Measurements from ENCODE around the gene RARB.

RARB gene

DNA sequence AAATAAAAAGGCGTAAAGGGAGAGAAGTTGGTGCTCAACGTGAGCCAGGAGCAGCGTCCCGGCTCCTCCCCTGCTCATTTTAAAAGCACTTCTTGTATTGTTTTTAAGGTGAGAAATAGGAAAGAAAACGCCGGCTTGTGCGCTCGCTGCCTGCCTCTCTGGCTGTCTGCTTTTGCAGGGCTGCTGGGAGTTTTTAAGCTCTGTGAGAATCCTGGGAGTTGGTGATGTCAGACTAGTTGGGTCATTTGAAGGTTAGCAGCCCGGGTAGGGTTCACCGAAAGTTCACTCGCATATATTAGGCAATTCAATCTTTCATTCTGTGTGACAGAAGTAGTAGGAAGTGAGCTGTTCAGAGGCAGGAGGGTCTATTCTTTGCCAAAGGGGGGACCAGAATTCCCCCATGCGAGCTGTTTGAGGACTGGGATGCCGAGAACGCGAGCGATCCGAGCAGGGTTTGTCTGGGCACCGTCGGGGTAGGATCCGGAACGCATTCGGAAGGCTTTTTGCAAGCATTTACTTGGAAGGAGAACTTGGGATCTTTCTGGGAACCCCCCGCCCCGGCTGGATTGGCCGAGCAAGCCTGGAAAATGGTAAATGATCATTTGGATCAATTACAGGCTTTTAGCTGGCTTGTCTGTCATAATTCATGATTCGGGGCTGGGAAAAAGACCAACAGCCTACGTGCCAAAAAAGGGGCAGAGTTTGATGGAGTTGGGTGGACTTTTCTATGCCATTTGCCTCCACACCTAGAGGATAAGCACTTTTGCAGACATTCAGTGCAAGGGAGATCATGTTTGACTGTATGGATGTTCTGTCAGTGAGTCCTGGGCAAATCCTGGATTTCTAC is at the start of gene RARB:
TSS of gene RARB (plus strand) at position 322 of the 847 bp plus-strand sequence. CDS start at position 791, 469 bp downstream.
- peak; percentile 63 for FAIRE-seq

GRCh38 chr3:25378786-25379311 is 49.2 kb upstream of the RARB start:
- no peak for FAIRE-seq

DNA sequence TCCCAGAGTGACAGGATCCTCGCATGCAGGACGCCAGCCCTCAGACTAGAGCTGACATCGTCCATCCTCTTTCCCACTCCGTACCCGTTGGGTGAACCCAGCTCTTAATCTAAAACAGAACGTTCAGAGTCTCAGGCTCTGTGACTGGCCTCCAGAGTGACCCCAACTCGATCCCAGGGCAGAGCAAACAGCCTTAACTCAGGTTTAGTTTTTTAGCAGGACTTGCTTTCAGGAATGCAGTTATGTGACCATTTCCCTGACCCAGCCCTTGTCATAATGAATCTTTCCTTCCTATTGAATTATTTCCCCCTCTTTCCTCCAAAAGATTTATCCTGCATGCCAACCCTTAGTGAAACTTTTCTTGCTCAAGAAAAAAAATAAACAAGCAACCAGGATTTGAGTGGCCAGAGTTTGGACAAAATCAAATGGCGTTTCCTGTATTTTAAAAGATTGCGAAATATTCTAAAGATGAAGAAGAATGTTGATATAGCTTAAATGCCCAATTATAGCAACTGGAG is 47.8 kb upstream of the RARB start:
- no peak for FAIRE-seq

GRCh38 chr3:25381083-25381482 is 47.0 kb upstream of the RARB start:
- no peak for FAIRE-seq

- no peak for FAIRE-seq
Measured at GRCh38 chr3:25384471-25384870, 43.6 kb upstream of the RARB start.

DNA sequence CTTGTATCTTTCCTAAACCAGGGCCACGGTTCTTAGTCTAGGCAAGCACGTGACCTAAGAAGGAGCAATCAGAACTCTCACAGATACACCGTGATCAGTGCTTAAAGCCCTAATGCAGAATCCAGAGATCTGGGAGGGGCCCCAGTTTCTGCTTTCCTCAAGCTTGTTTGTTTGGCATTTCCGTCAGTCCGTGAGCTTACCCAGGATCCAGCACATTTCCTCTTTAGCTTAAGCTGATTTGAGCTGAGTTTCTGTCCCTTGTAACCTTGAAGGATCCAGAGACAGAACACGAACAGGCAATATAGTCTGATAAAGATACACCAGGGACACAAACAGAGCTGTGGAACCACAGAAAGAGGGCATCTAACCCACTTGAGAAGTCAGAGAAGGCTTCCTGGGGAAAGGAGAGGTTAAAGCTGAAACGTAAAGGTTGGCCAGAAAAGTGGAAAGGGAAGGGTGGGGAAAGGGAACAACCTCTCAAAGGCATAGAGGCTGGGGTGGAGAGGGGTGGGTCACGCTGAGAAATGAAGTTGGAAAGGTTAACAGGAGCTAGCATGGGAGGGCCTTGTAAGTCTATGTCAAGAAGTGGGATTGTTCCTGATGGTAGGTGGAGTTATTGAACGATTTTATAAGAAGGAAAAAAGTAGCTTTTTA is 42.1 kb upstream of the RARB start:
- FAIRE-seq, result no peak

DNA sequence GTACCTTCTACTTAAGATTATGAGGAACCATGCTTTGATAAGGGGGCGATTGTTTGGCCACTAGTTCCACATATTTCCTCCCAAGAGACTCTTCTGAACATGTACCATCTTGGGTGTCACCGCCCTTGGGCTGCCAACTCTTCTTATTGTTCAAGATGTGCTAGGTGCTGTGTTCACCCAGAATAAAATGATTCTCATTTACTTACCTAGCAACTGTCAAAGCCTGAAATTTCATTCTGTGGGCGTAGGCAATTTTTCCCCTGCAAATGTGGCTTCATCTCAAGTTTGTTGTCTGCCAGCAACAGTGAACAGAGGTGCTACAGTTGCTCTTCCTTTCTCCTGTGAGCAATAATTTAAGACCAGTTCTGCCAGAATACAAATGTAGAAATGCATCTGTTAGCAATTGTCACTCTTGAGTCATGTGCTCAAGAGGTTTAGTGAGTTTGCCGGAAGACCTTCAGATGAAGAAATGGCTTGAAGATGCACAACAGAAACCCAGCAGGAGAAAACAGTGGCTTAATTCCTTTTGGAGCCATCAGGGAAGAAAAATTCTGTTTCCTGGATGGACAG is 41.3 kb upstream of the RARB start:
- no peak for FAIRE-seq

- no peak for FAIRE-seq
Measured at GRCh38 chr3:25390605-25391004, 37.5 kb upstream of the RARB start.

- no peak for FAIRE-seq
Measured at GRCh38 chr3:25396251-25396650, 31.8 kb upstream of the RARB start.

DNA sequence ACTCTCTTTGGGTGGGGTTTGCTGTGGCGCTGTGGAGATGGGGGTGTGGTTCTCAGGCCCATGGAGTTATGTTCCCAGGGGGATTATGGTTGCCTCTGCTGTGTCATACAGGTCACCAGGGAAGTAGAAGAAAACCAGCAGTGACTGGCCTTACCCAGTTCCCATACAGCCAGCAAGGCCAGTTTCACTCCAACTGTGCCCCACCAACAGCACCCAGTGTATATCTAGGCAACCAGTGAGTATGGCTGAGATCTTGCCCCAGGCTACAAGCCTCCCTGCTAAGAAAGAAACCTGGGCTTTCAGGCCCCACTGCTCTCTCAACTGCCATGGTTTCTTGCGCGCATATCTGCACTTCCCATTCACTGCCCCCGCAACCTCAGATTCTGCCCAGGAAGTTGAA is 31.4 kb upstream of the RARB start:
- FAIRE-seq, result no peak

GRCh38 chr3:25397150-25397549 is 30.9 kb upstream of the RARB start:
- no peak for FAIRE-seq

- FAIRE-seq, result no peak
Measured at GRCh38 chr3:25400587-25400986, 27.5 kb upstream of the RARB start.

DNA sequence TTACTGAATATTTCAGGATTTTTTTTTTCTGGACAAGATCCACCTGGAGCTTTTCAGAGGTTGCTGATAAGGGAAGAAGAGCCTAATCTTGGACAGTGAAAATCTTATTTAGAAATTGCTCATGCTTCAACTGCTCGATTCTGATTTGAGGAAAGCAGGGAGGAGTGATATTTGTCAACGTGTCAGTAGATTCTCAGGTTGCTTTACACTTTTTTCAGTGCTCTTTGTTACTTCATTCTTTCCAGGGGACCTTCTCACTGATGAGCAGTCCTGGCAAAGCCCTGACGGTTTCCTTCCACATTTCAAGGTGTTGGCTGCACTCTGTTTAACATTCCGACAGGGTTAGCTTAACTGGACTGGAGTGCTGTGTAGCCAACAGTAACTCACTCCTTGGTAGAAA is 24.1 kb upstream of the RARB start:
- no peak for FAIRE-seq

GRCh38 chr3:25404569-25404968 is 23.5 kb upstream of the RARB start:
- FAIRE-seq, result no peak

- no peak for FAIRE-seq
Measured at GRCh38 chr3:25405335-25405734, 22.7 kb upstream of the RARB start.

GRCh38 chr3:25410703-25411102 is 17.4 kb upstream of the RARB start:
- no peak for FAIRE-seq

GRCh38 chr3:25412269-25412668 is 15.8 kb upstream of the RARB start:
- FAIRE-seq, result no peak

DNA sequence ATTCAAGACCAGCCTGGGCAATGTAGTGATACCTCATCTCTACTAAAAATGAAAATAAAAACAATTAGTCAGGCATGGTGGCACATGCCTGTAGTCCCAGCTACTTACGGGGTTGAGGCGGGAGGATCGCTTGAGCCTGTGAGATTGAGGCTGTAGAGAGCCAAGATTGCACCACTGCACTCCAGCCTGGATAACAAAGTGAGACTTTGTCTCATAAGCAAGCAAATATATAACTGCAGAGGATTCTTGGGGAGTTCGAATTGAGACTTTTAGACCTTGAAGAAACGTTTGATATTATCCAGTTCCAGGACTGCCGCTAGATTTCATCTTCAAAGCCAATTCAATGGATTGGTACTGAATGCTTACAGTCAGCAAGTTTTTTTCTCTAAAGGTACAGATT is 11.9 kb upstream of the RARB start:
- FAIRE-seq, result no peak

GRCh38 chr3:25418596-25418995 is 9.5 kb upstream of the RARB start:
- FAIRE-seq, result no peak

GRCh38 chr3:25419251-25419650 is 8.8 kb upstream of the RARB start:
- FAIRE-seq, result no peak

DNA sequence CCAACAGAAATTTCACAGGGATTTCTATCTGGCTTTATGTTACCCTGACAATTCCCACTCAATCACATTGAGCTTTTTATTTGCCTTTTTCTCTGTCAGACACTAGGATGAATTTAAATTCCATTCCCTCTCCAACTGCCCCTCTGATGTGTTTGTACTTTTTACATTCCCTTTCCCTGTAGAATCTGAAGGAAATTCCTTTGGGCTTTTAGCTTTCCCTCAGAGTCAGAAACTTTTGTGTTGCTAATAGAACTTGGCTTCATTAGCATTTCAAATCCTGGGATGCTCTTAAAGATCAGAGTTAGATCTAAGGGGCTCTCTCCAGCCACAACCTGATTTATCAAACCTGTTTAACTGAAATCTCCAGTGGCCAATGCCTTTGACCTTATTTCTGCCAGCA is 7.9 kb upstream of the RARB start:
- FAIRE-seq, result no peak

DNA sequence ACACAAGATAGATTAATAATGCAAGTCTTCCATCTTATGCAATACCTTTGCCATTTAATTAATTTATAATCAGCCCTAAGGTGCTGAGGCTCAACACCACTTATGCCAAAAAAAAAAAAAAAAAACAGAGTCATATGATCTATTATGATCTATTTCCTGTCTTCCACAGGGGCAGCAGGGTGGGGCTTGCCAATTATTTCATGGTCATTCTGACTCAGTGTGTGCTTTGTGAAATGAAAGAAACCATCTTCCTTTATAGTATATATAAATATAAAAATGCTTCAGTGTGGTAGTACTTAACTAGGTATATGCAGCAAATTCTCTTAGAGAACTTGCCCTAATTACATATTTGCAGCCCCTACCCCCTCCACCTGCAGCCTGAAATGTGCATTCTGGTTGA is 7.2 kb upstream of the RARB start:
- no peak for FAIRE-seq

DNA sequence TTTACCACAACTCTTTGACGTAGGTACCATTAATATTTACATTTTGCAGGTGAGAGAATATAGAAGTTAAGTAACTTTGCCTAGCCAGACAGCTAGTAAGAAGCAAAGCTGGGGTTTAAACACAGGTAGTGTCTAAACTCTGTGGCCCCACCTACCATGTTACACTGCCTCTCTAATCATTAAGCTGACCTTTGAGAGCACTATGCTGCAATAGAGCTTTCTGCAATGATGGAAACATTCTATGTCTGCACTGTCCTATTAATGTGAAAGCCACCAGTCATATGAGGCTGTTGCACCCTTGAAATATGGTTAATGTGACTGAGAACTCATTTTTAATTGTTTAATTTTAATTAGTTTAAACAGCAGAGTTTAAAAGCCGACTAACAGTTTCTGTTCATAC is 6.3 kb upstream of the RARB start:
- no peak for FAIRE-seq

Data from endometrium (tissue), 2 donors.